Mononuclear cell (primary cell): ENCODE measurements around the gene CD68. TPM values are rescaled to one million over a fixed set of nuclear protein-coding genes. Genes with fewer than 3 reads are reported as not detected.
"Not testable (repeated sequence)": the region's sequence is repeated elsewhere in the genome, so short reads cannot be mapped to it uniquely, and the experiment has no call there.

ENCODE experiments used
- H3K27me3 ChIP-seq: 2 replicates; pipeline ENCODE4 v1.6.0; 2011; ENCODE audit warnings: low read length, control low read depth; ENCODE audit not compliant: insufficient read depth
- H3K4me1 ChIP-seq: 2 replicates; pipeline ENCODE4 v1.5.1; 2011; ENCODE audit warnings: mild to moderate bottlenecking, low read length, control low read depth; ENCODE audit not compliant: insufficient read depth
- H3K4me3 ChIP-seq: 2 replicates; pipeline ENCODE4 v1.5.1; 2011; ENCODE audit warnings: mild to moderate bottlenecking, low read length, moderate library complexity
- H3K9me3 ChIP-seq: 2 replicates; pipeline ENCODE4 v1.5.1; 2011; ENCODE audit warnings: low read depth, mild to moderate bottlenecking, control low read depth, low read length
- total RNA-seq: library from RNA; depleted of rRNA; stranded (reverse); fragments of >200 nt; gene quantifications from one replicate; pipeline ENCODE4 v1.2.3, GENCODE V29; 2012

The CD68 gene
- total RNA-seq, 1 donor, result 147 TPM

DNA sequence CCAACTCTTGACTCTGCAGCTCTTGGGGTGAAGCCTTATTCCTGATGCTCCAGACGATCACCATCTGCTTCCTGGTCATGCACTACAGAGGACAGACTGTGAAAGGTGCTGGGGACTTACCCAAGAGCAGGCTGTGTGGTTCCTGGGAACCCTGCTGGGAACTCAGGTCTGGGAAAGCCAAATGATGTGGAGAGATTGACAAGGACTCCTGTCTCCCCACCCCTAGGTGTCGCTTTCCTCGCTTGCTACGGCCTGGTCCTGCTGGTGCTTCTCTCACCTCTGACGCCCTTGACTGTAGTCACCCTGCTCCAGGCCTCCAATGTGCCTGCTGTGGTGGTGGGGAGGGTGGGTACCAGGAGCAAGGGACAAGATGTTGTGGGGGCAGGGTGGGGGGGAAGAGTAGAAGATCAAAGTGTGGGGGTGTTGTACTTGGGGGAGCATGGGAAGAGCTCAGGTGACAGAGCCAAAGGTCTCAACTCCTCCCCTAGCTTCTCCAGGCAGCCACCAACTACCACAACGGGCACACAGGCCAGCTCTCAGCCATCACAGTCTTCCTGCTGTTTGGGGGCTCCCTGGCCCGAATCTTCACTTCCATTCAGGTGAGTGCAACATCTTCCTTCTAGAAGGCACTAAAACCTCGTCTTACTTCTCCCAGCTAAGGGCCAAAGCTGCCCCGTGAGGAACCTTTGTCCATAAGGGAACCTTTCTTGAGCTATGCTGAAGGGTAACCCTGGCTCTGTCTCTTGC lies 7.4 kb downstream of the CD68 start:
- no peaks in the 10 kb centered on the region for H3K27me3 ChIP-seq
- no peak overlapping the region for H3K4me3 ChIP-seq
- H3K4me1 ChIP-seq, result peaks cover 65% of the 10 kb centered on the region

DNA sequence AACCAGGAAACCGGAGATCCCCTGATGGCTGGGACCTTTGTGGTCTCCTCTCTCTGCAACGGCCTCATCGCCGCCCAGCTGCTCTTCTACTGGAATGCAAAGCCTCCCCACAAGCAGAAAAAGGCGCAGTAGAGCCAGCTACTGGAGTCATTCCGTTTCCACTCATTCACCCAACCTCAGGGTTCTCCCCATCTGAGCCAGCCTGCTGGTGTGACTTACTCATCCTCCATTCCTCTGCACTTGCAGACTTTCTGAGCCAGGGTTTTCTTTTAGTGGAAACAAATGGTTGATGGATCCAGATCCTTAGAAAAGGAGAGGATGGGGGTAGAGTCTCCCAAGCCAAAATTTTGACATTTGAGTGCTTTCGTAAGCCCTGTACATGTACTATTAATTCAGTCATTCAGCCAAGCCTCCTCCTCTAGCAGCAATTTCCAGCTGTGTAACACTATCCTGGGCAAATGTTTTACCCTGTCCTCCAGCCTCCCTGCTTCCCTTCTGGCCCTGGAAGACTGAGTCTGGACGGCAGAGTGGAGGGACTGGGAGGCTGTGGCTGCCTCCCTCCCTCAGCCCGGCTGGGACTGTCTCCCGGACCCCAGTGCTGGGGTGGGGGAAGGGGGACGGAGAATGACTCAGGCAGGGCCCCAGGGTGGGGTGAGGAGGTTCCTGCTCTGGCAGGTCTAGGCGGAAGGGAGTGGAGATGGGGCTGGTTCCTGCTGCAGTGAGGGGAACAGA lies 8.1 kb downstream of the CD68 start:
- Histone ChIP-seq H3K4me3 (no peak overlapping the region), H3K27me3 (no peaks in the 10 kb centered on the region), H3K9me3 (no peaks in the 10 kb centered on the region), H3K4me1 (peaks cover 57% of the 10 kb centered on the region)

More for the DNA sequence above, 7.4 kb downstream of the CD68 start:
- no peaks in the 10 kb centered on the region for H3K9me3 ChIP-seq

DNA sequence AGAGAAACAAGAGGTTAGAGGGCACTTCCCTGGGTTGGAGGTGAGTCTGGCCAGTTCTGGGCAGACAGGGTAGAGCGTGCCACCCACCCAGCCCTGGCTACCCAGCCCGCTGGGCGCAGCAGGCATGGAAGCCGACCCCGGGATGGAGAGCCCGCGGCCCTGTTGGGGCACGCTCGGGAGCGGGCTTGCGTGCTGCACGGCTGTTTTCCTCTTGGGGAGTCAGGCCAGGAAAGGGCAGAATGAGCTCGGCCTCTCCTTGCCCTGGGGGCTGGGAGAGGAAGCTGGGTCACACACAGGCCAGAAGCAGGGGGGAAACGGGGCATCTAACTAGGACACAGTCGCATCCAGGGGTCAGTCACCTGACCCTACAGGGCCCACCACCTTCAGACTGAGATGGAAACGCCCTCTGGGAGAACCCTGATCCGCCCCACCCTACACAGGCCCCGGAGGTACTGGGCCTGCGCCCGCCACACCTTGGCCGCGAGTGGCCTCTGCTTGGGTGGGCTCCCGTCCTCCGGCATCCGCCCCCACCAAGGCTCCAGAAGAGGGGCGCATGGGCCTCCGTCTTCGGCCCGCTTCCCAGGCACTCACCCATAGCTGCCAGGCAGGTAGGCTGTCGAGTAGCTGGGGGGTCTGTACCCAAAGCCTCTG lies 9.2 kb downstream of the CD68 start:
- H3K4me1 ChIP-seq, result peaks cover 48% of the 10 kb centered on the region
- H3K4me3 ChIP-seq, result no peak overlapping the region
- no peaks in the 10 kb centered on the region for H3K9me3 ChIP-seq
- no peaks in the 10 kb centered on the region for H3K27me3 ChIP-seq

DNA sequence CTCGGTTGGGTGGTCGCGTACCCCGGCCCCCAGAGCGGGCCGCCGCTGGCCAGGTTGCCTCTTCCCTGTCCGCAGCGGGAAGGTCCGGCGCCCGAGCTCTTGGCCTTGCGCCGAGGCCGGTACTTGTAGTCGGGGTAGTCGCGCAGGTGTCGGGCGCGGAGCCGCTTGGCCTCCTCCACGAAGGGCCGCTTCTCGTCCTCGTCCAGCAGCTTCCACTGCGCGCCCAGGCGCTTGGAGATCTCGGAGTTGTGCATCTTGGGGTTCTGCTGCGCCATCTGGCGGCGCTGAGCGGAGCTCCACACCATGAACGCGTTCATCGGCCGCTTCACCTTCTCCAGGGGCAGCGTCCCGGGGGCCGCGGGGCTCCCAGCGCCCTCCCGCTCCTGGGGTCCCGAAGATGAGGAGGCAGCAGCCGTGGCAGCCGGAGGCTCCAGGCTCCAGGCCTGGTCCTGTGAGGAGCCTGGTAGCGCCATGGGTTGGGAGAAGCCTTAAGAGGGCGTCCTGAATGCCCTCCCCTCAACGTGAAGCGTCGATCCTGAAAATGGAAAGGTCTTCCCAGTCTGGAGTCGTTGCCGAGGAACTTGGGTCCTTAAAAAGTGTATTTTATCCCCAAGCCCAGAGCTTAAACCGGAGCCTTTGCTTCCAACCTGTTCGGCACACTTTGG lies 9.9 kb downstream of the CD68 start:
- Histone ChIP-seq H3K4me3 (no peak overlapping the region), H3K4me1 (peaks cover 46% of the 10 kb centered on the region), H3K27me3 (no peaks in the 10 kb centered on the region), H3K9me3 (no peaks in the 10 kb centered on the region)

DNA sequence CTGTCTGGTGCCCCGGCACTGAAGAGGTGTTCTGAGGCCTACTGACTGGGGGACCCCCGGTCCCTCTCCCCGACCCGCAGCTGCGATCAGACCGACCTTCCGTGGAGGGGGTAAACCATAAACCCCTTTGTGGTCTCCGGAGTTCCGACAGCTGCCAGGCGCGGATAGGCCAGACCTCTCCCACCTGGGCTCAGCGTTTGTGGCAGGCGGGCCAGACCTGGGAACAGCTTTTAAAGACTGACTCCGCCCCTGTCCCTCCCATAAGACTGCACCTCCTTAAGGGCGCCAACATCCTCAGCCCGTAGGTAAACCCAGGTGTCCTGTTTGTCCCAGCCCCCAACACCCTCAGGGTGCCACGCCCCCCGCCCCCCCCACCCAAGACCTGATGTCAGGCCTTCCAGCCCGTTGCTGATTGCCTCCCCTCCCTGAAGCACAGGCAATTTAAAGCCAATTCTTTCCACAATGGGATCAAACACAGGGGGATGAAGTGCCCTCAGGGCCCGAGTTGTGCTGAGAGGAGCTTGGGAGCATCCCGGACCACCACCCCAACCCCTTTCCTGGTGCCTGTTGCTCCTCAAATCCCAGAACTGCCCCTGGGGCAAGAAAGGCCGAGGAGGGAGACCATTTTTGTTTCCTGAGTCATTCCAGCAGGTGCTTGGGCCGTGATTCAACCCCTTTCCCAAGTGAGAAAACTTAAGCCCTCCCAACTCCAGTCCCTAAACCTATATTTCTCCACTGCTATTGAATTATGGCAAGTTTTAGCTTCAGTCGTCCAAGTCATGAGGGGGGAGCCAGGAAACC lies 10.7 kb downstream of the CD68 start, which contains the start of gene SOX15:
Gene SOX15 (minus strand): TSS at position 204 of the 801 bp plus-strand sequence. CDS start 418 bp downstream, outside the sequence.
- Histone ChIP-seq H3K27me3 (no peaks in the 10 kb centered on the region), H3K4me3 (no peak within 1 kb of the TSS), H3K9me3 (no peaks in the 10 kb centered on the region), H3K4me1 (peaks cover 38% of the 10 kb centered on the region)

DNA sequence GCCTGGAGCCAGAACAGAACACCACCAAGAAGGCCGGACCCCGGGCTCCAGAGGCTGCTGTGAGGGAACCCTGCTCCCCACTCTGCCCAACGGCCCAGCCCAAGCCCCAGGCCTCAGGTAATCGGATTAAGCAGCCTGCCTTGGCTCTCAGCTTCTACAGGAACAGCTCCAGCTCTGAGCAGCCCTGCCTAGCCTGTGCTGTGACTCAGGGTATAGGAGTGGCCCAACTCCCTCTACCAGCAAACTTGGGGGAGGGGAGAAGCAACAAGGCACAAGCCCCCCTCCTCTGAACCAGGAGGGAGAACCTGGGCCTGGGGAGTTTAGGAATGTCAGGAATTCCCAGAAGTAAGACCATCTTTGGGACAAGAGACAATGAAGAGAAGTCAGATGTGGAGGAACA lies 11.3 kb downstream of the CD68 start:
- Histone ChIP-seq H3K9me3 (no peaks in the 10 kb centered on the region), H3K4me3 (no peak overlapping the region), H3K4me1 (peaks cover 31% of the 10 kb centered on the region), H3K27me3 (no peaks in the 10 kb centered on the region)

DNA sequence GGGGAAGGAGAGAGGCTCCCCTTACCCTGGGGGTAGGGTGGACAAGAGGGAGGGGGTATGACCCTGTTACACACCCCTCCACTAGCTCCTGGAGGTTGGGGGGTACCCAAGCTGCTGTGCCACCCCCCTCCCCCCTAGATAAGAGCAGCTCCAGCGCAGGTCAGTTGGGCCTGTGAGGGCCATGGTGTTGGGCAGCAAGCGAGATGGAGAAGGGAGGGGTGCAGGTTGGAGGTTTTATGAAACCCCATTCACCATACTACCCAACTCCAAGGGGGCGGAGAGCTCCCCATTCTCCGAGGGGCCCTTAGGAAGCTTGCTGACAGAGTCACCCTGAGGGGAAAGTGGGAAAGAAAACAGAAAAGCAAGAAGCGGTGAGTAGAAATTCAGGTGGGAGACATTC lies 12.2 kb downstream of the CD68 start:
- Histone ChIP-seq H3K4me3 (no peak overlapping the region), H3K9me3 (no peaks in the 10 kb centered on the region), H3K4me1 (peaks cover 30% of the 10 kb centered on the region), H3K27me3 (no peaks in the 10 kb centered on the region)

DNA sequence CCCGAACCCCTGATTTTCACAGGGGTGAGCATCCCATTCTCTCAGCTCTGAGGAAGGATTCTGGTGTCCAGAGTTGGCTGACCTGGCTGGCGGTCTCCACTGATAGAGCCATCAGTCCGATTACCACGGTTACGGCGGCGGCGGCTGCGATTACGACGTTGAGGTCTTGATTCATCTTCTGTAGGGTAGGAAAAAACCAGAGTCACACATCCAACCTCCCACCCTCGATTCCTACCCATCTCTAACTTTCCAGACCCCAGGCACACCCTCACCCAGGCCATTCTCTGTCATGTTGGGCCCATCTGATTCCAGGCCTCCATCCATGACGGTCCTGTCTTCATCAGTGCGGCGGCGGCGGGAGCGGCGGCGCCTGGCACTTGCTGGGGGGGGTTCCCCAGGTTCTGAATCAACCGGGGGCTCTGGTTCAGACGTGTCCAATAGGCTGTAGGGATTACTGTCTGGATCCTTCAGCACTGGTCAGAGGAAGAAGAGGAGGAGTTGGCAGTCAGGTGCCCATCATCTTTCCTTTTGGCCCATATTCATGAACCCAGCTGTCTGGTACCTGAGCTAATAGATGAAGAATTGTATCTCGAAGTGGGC lies 13.1 kb downstream of the CD68 start:
- Histone ChIP-seq H3K27me3 (no peaks in the 10 kb centered on the region), H3K4me1 (peaks cover 22% of the 10 kb centered on the region), H3K9me3 (no peaks in the 10 kb centered on the region), H3K4me3 (no peak overlapping the region)

DNA sequence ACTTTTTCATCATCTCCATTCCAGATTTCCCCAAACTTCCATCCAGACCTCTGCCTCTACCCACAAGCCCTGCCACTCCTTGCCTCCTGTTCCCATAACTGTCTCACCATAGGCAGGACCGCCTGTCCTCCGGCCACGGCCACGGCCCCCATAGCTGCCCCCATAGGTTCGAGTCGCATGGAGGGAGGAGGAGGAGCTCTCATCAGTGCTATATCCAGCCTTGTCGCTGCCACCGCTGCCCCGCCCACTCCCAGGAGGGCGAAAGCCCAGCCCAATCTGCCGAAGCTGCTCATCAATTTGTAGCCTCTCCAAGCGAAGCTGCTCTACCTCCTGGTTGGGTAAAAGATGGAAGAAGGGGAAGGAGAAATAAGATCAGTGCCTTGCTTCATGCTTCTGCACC lies 13.9 kb downstream of the CD68 start:
- peaks cover 14% of the 10 kb centered on the region for H3K4me1 ChIP-seq
- H3K4me3 ChIP-seq, result no peak overlapping the region
- no peaks in the 10 kb centered on the region for H3K27me3 ChIP-seq
- no peaks in the 10 kb centered on the region for H3K9me3 ChIP-seq

DNA sequence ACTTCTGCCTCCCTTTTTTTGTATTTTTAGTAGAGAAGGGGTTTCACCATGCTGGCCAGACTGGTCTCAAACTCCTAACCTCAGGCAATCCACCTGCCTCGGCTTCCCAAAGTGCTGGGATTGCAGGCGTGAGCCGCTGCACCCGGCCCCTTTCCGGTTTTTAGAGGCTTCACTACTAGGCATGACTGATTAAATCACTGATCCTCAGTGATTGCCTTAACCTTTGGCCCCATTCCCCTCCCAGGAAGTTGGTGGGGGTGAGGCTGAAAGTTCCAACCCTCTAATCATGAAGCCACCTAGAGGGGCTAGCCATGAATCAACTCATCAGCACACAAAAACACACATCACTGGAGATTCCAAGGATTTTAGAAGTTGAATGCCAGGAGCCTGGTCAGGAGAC lies 18.1 kb downstream of the CD68 start:
- not testable (repeated sequence) for H3K4me1 ChIP-seq, H3K9me3 ChIP-seq, H3K4me3 ChIP-seq, H3K27me3 ChIP-seq

DNA sequence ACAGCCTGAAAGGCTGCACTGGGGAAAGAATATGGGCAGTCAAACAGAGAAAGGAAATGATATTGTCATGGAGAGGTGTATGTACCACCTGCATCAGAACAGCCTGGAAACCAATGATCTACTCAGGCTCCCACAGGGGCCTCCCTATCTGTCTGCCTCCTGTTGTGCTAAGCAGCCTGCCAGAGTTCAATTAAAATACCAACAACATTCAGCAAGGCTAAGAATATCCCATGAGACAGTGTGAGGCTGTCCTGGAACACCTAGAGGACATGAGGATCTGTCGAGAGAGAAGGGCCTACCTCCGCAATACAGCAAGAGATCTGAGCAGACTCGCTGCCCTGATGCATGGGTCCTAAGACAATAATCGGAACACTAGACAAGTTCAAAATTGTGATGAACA lies 26.8 kb downstream of the CD68 start:
- Histone ChIP-seq H3K4me3 (no peak overlapping the region), H3K9me3 (no peaks in the 10 kb centered on the region), H3K27me3 (no peaks in the 10 kb centered on the region), H3K4me1 (peaks cover 3% of the 10 kb centered on the region)

DNA sequence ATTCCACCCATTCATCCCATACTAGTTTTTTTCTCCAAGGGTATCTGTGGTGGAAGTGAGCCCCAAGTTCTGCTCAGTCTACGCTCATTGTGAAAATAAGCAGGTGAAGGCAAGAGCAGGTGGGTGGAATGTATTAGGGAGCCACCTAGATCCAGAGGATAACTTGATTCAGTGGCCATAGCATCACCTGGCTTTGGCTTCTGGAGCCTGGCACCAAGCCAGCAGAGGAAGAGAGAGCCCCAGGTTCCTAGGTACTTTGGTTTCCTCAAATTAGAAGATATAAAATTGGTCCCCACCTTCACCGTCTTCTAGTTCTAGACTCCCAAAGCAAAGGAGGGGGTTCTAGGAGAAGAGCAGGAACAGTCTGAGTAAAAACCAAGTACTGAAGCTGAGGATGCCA lies 31.2 kb downstream of the CD68 start:
- peaks cover 37% of the 10 kb centered on the region for H3K4me1 ChIP-seq
- H3K4me3 ChIP-seq, result no peak overlapping the region
- no peaks in the 10 kb centered on the region for H3K9me3 ChIP-seq
- H3K27me3 ChIP-seq, result no peaks in the 10 kb centered on the region

DNA sequence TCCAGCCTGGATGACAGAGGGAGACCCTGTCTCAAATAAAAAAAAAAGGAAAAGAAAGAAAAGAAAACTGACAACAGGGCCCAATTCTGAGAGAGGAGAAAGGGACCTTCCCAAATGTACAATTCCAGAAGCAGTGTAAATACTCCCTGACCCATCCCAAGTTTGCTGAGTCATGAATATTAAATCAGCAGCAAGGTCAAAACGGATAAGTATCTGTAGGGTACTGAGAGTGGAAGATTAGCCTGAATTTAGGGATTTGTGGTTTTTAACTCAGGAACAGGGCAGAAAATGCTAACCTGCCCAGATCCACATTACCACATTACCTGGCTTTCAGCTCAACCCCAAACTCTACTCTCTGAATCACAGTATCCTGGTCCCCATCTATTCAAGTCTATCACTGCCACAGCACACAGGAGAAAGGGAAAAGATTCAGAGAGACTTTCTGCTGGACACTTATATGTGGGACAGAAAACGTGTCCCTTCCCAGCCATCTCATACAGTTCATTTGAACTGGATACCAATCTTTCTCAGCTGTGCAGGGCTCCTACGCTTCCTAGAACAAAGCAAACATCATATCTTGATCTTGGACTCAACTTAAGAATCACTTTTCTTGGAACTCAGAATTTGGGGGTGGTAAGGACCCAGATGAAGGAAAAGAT lies 32.3 kb downstream of the CD68 start:
- peaks cover 38% of the 10 kb centered on the region for H3K4me1 ChIP-seq
- no peak overlapping the region for H3K4me3 ChIP-seq
- H3K27me3 ChIP-seq, result no peaks in the 10 kb centered on the region
- H3K9me3 ChIP-seq, result no peaks in the 10 kb centered on the region

DNA sequence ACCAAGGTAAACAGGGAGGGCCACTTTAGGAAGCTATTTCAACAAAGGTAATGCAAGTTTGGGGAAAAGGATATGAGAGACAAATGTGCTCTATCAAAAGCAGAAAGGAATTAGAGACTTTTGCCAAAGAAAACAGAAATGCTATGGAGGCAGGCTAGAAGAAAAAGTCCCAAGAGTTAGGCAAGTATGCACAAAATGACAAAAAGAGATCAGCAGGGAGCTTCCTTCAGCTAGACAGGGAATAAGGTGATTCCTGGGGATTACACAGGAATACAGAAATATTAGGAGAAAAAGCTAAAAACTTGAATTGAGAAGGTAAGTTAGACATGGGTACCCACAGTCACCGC lies 32.8 kb downstream of the CD68 start:
- Histone ChIP-seq H3K9me3 (no peaks in the 10 kb centered on the region), H3K4me1 (peaks cover 38% of the 10 kb centered on the region), H3K4me3 (no peak overlapping the region), H3K27me3 (no peaks in the 10 kb centered on the region)
